ENCODE results near the gene CCDC159. TPM values are rescaled to one million over a fixed set of nuclear protein-coding genes. Genes with fewer than 3 reads are reported as not detected.

CCDC159 gene
- total and polyA plus RNA-seq, 4 donors = 6.3 to 25.2 (median 16.5) TPM

DNA sequence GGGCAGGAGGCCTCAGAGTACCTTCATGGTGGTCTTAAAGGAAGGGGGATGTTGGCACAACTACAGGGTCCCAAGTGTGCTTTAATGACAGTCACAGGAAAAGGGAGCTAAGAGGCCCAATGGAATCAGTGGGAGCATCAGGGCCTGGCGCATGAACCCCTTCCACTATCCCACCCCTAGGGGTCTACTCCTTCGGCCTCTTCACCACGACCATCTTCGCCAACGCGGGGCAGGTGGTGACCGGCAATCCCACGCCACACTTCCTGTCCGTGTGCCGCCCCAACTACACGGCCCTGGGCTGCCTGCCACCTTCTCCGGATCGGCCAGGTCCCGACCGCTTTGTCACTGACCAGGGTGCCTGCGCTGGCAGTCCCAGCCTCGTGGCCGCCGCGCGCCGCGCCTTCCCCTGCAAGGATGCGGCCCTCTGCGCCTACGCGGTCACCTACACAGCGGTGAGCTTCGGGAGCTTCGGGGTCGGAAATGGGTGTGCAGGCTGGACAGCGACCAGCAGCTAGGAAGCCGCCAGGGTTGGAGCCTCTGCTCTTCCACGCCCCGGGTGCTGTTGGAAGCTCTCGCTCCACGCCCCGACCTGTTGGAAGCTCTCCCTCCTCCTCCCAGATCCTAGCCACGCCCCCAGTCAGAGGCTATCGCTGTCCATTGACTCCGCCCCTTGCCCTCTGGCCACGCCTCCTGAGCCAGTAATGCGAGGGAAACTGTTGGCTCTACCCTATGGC, 14.9 kb downstream of the CCDC159 start (continued):
- TF ChIP-seq, protein P1, sequence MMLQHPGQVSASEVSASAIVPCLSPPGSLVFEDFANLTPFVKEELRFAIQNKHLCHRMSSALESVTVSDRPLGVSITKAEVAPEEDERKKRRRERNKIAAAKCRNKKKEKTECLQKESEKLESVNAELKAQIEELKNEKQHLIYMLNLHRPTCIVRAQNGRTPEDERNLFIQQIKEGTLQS (IDR thresholded peaks at IDR 0.05) = no peak
- TF ChIP-seq FOXA2 (IDR thresholded peaks at IDR 0.05) = no peak
- no peak for TF ChIP-seq NR2F2 (IDR thresholded peaks at IDR 0.05)
- no peak for TF ChIP-seq RAD21 (IDR thresholded peaks at IDR 0.05)
- no peak for TF ChIP-seq YY1 (IDR thresholded peaks at IDR 0.05)
- TF ChIP-seq MAX (IDR thresholded peaks at IDR 0.05) = no peak

GRCh38 chr19:11361771-11362731, 15.7 kb downstream of the CCDC159 start:
- Histone ChIP-seq H3K4me3 (ENCODE audit: low read depth in 1 of 3, low read length in 3 of 3) (no peak overlapping the region), H3K36me3 (ENCODE audit: control insufficient read depth in 4 of 4, insufficient read depth in 3 of 4, low read depth in 1 of 4, low read length in 3 of 4) (peaks cover 1 to 13% (median 4%) of the 10 kb centered on the region in 4 donors), H3K9me3 (ENCODE audit: control insufficient read depth in 4 of 4, low read length in 3 of 4) (no peaks in the 10 kb centered on the region), H3K27me3 (ENCODE audit: control insufficient read depth in 4 of 4, insufficient read depth in 4 of 4, low read length in 3 of 4) (no peaks in the 10 kb centered on the region), H3K9ac (ENCODE audit: low read depth in 1 of 2, low read length in 2 of 2) (no peak overlapping the region), H3K27ac (ENCODE audit: low read depth in 1 of 2, low read length in 2 of 2) (no peak overlapping the region), H3K4me1 (ENCODE audit: control insufficient read depth in 4 of 4, insufficient read depth in 4 of 4, low read length in 3 of 4) (peaks cover 3 to 16% (median 9%) of the 10 kb centered on the region in 4 donors)
- DNase-seq (ENCODE audit: low spot score) = no peak
- TF ChIP-seq GABPA (IDR thresholded peaks at IDR 0.05 in 1 of 2, conservative IDR thresholded peaks at IDR 0.05 in 1 of 2) (no peak), SP1 (IDR thresholded peaks at IDR 0.05) (no peak), HNF4A (conservative IDR thresholded peaks at IDR 0.05) (no peak), CTCF (IDR thresholded peaks at IDR 0.05; ENCODE audit: low read depth, low read length, missing input control) (no peak), NR2F2 (IDR thresholded peaks at IDR 0.05) (no peak), FOXA2 (IDR thresholded peaks at IDR 0.05) (no peak), EGR1 (IDR thresholded peaks at IDR 0.05; ENCODE audit: low read depth in 2 of 2) (no peak), MAX (IDR thresholded peaks at IDR 0.05) (no peak), RAD21 (IDR thresholded peaks at IDR 0.05) (no peak), TAF1 (conservative IDR thresholded peaks at IDR 0.05) (no peak), RXRA (IDR thresholded peaks at IDR 0.05) (no peak), YY1 (IDR thresholded peaks at IDR 0.05) (no peak), FOXA1 (IDR thresholded peaks at IDR 0.05) (no peak)
- TF ChIP-seq, protein P2, sequence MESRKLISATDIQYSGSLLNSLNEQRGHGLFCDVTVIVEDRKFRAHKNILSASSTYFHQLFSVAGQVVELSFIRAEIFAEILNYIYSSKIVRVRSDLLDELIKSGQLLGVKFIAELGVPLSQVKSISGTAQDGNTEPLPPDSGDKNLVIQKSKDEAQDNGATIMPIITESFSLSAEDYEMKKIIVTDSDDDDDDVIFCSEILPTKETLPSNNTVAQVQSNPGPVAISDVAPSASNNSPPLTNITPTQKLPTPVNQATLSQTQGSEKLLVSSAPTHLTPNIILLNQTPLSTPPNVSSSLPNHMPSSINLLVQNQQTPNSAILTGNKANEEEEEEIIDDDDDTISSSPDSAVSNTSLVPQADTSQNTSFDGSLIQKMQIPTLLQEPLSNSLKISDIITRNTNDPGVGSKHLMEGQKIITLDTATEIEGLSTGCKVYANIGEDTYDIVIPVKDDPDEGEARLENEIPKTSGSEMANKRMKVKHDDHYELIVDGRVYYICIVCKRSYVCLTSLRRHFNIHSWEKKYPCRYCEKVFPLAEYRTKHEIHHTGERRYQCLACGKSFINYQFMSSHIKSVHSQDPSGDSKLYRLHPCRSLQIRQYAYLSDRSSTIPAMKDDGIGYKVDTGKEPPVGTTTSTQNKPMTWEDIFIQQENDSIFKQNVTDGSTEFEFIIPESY (IDR thresholded peaks at IDR 0.05) = no peak
- TF ChIP-seq, protein P3, sequence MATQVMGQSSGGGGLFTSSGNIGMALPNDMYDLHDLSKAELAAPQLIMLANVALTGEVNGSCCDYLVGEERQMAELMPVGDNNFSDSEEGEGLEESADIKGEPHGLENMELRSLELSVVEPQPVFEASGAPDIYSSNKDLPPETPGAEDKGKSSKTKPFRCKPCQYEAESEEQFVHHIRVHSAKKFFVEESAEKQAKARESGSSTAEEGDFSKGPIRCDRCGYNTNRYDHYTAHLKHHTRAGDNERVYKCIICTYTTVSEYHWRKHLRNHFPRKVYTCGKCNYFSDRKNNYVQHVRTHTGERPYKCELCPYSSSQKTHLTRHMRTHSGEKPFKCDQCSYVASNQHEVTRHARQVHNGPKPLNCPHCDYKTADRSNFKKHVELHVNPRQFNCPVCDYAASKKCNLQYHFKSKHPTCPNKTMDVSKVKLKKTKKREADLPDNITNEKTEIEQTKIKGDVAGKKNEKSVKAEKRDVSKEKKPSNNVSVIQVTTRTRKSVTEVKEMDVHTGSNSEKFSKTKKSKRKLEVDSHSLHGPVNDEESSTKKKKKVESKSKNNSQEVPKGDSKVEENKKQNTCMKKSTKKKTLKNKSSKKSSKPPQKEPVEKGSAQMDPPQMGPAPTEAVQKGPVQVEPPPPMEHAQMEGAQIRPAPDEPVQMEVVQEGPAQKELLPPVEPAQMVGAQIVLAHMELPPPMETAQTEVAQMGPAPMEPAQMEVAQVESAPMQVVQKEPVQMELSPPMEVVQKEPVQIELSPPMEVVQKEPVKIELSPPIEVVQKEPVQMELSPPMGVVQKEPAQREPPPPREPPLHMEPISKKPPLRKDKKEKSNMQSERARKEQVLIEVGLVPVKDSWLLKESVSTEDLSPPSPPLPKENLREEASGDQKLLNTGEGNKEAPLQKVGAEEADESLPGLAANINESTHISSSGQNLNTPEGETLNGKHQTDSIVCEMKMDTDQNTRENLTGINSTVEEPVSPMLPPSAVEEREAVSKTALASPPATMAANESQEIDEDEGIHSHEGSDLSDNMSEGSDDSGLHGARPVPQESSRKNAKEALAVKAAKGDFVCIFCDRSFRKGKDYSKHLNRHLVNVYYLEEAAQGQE (IDR thresholded peaks at IDR 0.05) = no peak
- WGBS = 90% methylated on average over 35 of the region's 35 CpGs
